Activated CD4-positive, alpha-beta memory T cell treated with anti-CD3 and anti-CD28 coated beads, Interleukin-2, amount 10 ng/mL, durations not matched to agents 7 days and 5 days (primary cell): ENCODE results near the gene MAST3. TPM values are rescaled to one million over a fixed set of nuclear protein-coding genes. Genes with fewer than 3 reads are reported as not detected.

ENCODE experiments used
- CTCF ChIA-PET: fragments of 350-600 bp; sonication (Branson Sonifier 250); formaldehyde crosslinking; loops from one replicate; lab custom pipeline; 2021; ENCODE audit warnings: antibody characterized with exemption, inconsistent platforms; lab: Charles Lee
- POLR2A ChIA-PET: fragments of 350-600 bp; sonication (Branson Sonifier 250); formaldehyde crosslinking; loops from one replicate; lab custom pipeline; 2021; ENCODE audit warnings: antibody characterized with exemption; lab: Charles Lee
- DNase-seq: peaks from one replicate; pipeline ENCODE4 v3.0.0-alpha.2; 2020
- H3K27ac Mint-ChIP-seq: one replicate; pipeline ENCODE4 v1.8.0; 2021; ENCODE audit warnings: mild to moderate bottlenecking, mixed read lengths
- H3K27me3 Mint-ChIP-seq: one replicate; pipeline ENCODE4 v1.8.0; 2021; ENCODE audit warnings: mixed read lengths
- H3K36me3 Mint-ChIP-seq: one replicate; pipeline ENCODE4 v1.8.0; 2021; ENCODE audit warnings: low read depth, mixed read lengths
- H3K4me1 Mint-ChIP-seq: one replicate; pipeline ENCODE4 v1.8.0; 2021; ENCODE audit warnings: mixed read lengths
- H3K4me3 Mint-ChIP-seq: one replicate; pipeline ENCODE4 v1.8.0; 2021; ENCODE audit warnings: mild to moderate bottlenecking, mixed read lengths
- H3K9me3 Mint-ChIP-seq: one replicate; pipeline ENCODE4 v1.8.0; 2021; ENCODE audit warnings: mixed read lengths
- total RNA-seq, 2 experiments: library from RNA; stranded (reverse); gene quantifications; one replicate each; pipeline ENCODE4 v1.2.3, GENCODE V29; 2021

MAST3 gene
- total RNA-seq, 2 experiments from 2014 or later = 29.2 to 29.9 TPM

- Mint-ChIP-seq H3K36me3 (peaks cover 45% of the 10 kb centered on the region), H3K4me1 (peaks cover 11% of the 10 kb centered on the region), H3K4me3 (no peak overlapping the region), H3K27ac (no peak overlapping the region), H3K9me3 (no peaks in the 10 kb centered on the region), H3K27me3 (no peaks in the 10 kb centered on the region)
- ChIA-PET CTCF (interaction anchor here (0.5 to 2.3 kb wide), 3 partner anchors 10 to 198 kb away, joined by 4 to 8 read pairs (median 4); no protein-coding TSS in a partner anchor), POLR2A (interaction anchor here (1.1 to 2.9 kb wide), 5 partner anchors 10 to 23 kb away, joined by 4 to 15 read pairs (median 5); partner anchors contain the start of gene PIK3R2)
- DNase-seq = no peak
Measured at GRCh38 chr19:18128805-18129204, 31.2 kb downstream of the MAST3 start.

DNA sequence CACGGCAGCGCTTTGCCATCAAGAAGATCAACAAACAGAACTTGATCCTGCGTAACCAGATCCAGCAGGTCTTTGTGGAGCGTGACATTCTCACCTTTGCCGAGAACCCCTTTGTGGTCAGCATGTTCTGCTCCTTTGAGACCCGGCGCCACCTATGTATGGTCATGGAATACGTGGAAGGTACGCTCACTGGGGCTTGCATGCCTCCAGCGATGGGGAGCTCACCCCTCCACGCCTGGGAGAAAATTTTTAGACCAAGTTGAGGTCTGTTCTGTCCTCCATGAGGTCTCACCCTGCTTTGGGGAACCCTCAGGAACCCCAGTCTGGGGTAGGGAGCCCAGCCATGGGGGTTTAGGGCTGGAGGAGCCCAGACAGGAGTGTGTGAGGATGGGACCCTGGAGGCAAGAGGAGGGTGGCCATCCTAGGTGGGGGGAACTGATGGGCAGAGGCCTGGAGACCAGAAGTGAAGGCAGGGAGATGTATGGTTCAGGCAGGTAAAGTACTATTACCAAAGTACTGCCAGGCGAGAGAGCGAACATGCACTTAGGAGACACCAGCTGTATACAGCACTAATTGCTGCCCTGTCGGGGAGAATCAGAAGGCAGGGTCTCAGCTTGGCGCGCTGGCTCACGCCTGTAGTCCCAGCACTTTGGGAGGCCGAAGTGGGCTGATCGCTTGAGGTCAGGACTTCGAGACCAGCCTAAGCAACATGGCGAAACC, 33.1 kb downstream of the MAST3 start:
- CTCF ChIA-PET = no interaction called here
- no peak for DNase-seq
- Mint-ChIP-seq H3K36me3 (peaks cover 48% of the 10 kb centered on the region), H3K9me3 (no peaks in the 10 kb centered on the region), H3K27ac (no peak overlapping the region), H3K4me3 (no peak overlapping the region), H3K27me3 (no peaks in the 10 kb centered on the region), H3K4me1 (peaks cover 11% of the 10 kb centered on the region)
- POLR2A ChIA-PET = no interaction called here

DNA sequence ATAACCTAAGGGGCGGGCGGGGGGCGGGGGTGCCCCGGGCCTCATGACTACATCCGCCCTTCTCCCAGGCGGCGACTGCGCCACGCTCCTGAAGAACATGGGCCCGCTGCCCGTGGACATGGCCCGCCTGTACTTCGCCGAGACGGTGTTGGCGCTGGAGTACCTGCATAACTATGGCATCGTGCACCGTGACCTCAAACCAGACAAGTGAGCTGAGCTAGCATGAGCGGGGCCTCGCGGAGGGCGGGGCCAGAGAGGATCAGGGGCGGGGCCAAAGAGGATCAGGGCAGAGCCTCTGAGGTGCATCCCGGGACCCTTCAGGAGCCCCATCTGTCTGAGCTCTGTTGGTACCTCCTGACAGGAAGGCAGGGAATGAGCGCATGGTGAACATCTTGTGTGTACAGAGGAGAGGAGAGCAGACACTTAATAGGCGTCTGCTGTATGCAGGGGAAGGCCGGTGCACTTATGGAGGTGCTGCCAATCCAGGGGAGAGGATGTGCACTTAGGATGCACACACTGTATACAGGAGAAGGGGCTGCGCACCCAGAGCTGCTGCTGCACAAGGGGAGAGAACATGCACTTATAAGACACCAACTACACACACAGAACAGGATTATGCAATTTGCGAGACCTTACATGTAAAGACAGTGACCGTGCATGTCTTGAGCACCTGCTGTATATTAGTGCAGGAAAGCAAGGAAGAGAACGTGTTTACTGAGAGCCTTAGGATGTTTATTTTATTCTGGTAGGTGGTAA, 34.4 kb downstream of the MAST3 start:
- no peak overlapping the region for H3K4me3 Mint-ChIP-seq
- ChIA-PET CTCF (no interaction called here), POLR2A (no interaction called here)
- H3K36me3 Mint-ChIP-seq = peaks cover 50% of the 10 kb centered on the region
- peaks cover 10% of the 10 kb centered on the region for H3K4me1 Mint-ChIP-seq
- H3K27ac Mint-ChIP-seq = no peak overlapping the region
- no peak for DNase-seq
- H3K9me3 Mint-ChIP-seq = no peaks in the 10 kb centered on the region
- no peaks in the 10 kb centered on the region for H3K27me3 Mint-ChIP-seq

GRCh38 chr19:18135712-18136584, 38.4 kb downstream of the MAST3 start:
- DNase-seq = no peak
- Mint-ChIP-seq H3K27me3 (no peaks in the 10 kb centered on the region), H3K9me3 (no peaks in the 10 kb centered on the region), H3K36me3 (peaks cover 49% of the 10 kb centered on the region), H3K4me1 (no peaks in the 10 kb centered on the region), H3K27ac (no peak overlapping the region), H3K4me3 (no peak overlapping the region)
- ChIA-PET POLR2A (interaction anchor here (1.1 kb wide), 1 partner anchor 16 kb away, joined by 3 read pairs; no protein-coding TSS in a partner anchor), CTCF (no interaction called here)

DNA sequence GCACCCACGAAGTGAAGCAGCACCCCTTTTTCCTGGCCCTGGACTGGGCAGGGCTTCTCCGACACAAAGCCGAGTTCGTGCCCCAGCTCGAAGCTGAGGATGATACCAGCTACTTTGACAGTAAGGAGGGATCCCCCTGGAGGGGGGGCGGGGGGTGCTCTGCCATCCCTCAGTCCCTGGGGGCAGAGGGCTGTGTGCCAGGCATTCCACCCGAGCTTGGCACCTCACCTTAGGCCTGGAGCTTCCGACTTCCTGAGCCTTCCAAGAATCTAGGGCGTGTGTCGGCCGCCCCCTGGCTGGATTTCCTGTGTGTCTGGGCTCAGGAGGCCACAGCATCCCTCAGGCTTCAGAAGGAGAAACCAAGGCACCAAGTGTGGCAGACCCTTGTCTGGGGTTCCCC, 39.7 kb downstream of the MAST3 start:
- H3K27ac Mint-ChIP-seq = no peak overlapping the region
- no peaks in the 10 kb centered on the region for H3K27me3 Mint-ChIP-seq
- H3K4me3 Mint-ChIP-seq = no peak overlapping the region
- H3K36me3 Mint-ChIP-seq = peaks cover 47% of the 10 kb centered on the region
- no peak for DNase-seq
- no peaks in the 10 kb centered on the region for H3K9me3 Mint-ChIP-seq
- H3K4me1 Mint-ChIP-seq = no peaks in the 10 kb centered on the region
- ChIA-PET POLR2A (interaction anchor here (1.0 kb wide), 1 partner anchor 39 kb away, joined by 3 read pairs; the partner anchor contains the start of gene MAST3), CTCF (interaction anchor here (1.0 kb wide), 1 partner anchor 27 kb away, joined by 6 read pairs; no protein-coding TSS in a partner anchor)

DNA sequence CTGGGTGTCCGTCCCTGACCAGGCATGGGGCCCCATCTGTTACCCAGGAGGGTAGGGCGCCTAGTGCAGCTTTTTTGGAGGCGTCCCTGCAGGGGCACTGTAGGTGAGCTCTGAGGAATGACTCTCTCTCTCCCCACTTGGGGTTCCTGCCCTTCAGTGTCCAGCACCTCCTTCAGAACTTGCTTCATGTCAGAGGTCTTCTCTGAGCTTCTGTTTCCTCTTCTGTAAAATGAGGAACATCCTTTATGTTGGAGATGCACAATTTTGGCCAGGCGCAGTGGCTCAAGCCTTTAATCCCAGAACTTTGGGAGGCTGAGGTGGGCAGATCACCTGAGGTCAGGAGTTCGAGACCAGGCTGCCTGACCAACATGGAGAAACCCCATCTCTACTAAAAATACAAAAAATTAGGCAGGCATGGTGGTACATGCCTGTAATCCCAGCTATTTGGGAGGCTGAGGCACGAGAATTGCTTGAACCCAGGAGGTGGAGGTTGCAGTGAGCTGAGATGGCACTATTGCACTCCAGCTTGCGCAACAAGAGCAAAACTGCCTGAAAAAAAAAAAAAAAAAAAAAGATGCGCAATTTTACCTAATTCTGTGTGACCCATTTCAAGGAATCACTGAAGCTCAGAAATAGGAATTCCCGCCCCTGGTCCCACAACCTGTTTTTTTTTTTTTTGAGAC, 40.2 kb downstream of the MAST3 start:
- no peaks in the 10 kb centered on the region for H3K4me1 Mint-ChIP-seq
- no peak overlapping the region for H3K27ac Mint-ChIP-seq
- H3K4me3 Mint-ChIP-seq = no peak overlapping the region
- ChIA-PET CTCF (interaction anchor here (1.0 kb wide), 1 partner anchor 27 kb away, joined by 6 read pairs; no protein-coding TSS in a partner anchor), POLR2A (interaction anchor here (1.0 kb wide), 1 partner anchor 40 kb away, joined by 3 read pairs; the partner anchor contains the start of gene MAST3)
- no peaks in the 10 kb centered on the region for H3K27me3 Mint-ChIP-seq
- H3K9me3 Mint-ChIP-seq = no peaks in the 10 kb centered on the region
- peaks cover 42% of the 10 kb centered on the region for H3K36me3 Mint-ChIP-seq
- DNase-seq = no peak

DNA sequence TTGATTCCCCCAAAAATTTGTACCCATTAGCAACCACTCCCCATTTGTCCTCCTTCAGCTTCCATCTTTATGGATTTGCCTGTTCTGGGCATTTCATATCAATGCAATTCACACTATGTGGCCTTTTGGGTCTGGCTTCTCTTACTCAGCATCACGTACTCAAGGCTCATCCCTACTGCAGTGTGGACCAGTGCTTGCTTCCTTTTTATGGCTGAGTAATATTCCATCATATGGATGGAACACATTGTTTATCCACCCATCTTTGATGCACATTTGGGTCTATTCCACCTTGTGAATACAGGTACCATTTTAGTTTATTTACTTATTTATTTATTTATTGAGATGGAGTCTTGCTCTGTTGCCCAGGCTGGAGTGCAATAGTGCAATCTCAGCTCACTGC, 42.9 kb downstream of the MAST3 start:
- Mint-ChIP-seq H3K4me1 (no peaks in the 10 kb centered on the region), H3K27me3 (no peaks in the 10 kb centered on the region), H3K36me3 (peaks cover 50% of the 10 kb centered on the region), H3K27ac (no peak overlapping the region), H3K4me3 (no peak overlapping the region), H3K9me3 (no peaks in the 10 kb centered on the region)
- DNase-seq = no peak
- ChIA-PET CTCF (interaction anchor here (0.8 to 1.7 kb wide), 3 partner anchors 12 to 202 kb away, joined by 3 to 6 read pairs (median 3); partner anchors contain the start of gene PIK3R2), POLR2A (interaction anchor here (1.3 kb wide), 1 partner anchor 11 kb away, joined by 5 read pairs; no protein-coding TSS in a partner anchor)

DNA sequence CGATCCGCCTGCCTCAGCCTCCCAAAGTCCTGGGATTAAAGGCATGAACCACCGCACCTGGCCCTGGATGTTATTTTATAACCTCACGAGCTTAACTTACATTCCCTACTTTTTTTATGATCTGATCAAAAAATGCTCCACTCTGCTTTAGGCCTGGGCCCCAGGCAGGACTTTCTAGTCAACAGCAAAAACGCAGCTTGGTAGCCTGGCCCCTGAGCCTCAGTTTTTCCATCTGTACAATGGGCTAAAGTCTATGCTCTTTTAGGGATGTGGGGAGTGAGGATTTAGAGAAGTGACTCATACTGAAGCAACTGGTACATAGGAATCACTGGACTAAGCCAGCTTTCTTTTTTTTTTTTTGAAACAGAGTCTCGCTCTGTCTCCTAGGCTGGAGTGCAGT, 43.5 kb downstream of the MAST3 start:
- POLR2A ChIA-PET = interaction anchor here (1.3 to 1.8 kb wide), 2 partner anchors 10 to 13 kb away, joined by 5 read pairs; no protein-coding TSS in a partner anchor
- Mint-ChIP-seq H3K27me3 (no peaks in the 10 kb centered on the region), H3K27ac (no peak overlapping the region), H3K36me3 (peaks cover 45% of the 10 kb centered on the region), H3K4me1 (no peaks in the 10 kb centered on the region), H3K4me3 (no peak overlapping the region), H3K9me3 (no peaks in the 10 kb centered on the region)
- DNase-seq = no peak
- CTCF ChIA-PET = interaction anchor here (0.8 to 1.7 kb wide), 3 partner anchors 11 to 203 kb away, joined by 3 to 6 read pairs (median 3); partner anchors contain the start of gene PIK3R2

GRCh38 chr19:18143902-18144301, 46.3 kb downstream of the MAST3 start:
- H3K4me3 Mint-ChIP-seq = no peak overlapping the region
- H3K9me3 Mint-ChIP-seq = no peaks in the 10 kb centered on the region
- POLR2A ChIA-PET = interaction anchor here (1.3 kb wide), 1 partner anchor 15 kb away, joined by 4 read pairs; no protein-coding TSS in a partner anchor
- CTCF ChIA-PET = no interaction called here
- H3K36me3 Mint-ChIP-seq = peaks cover 49% of the 10 kb centered on the region
- no peak for DNase-seq
- no peak overlapping the region for H3K27ac Mint-ChIP-seq
- H3K4me1 Mint-ChIP-seq = peaks cover 8% of the 10 kb centered on the region
- no peaks in the 10 kb centered on the region for H3K27me3 Mint-ChIP-seq

GRCh38 chr19:18144361-18144760, 46.8 kb downstream of the MAST3 start:
- no peak overlapping the region for H3K4me3 Mint-ChIP-seq
- ChIA-PET CTCF (no interaction called here), POLR2A (interaction anchor here (1.3 kb wide), 1 partner anchor 16 kb away, joined by 4 read pairs; no protein-coding TSS in a partner anchor)
- peaks cover 9% of the 10 kb centered on the region for H3K4me1 Mint-ChIP-seq
- no peaks in the 10 kb centered on the region for H3K9me3 Mint-ChIP-seq
- peaks cover 48% of the 10 kb centered on the region for H3K36me3 Mint-ChIP-seq
- DNase-seq = no peak
- no peak overlapping the region for H3K27ac Mint-ChIP-seq
- no peaks in the 10 kb centered on the region for H3K27me3 Mint-ChIP-seq

GRCh38 chr19:18144906-18145305, 47.3 kb downstream of the MAST3 start:
- ChIA-PET POLR2A (interaction anchor here (1.2 kb wide), 1 partner anchor 9 kb away, joined by 3 read pairs; no protein-coding TSS in a partner anchor), CTCF (interaction anchor here (1.1 kb wide), 1 partner anchor 32 kb away, joined by 4 read pairs; no protein-coding TSS in a partner anchor)
- Mint-ChIP-seq H3K4me1 (peaks cover 12% of the 10 kb centered on the region), H3K9me3 (no peaks in the 10 kb centered on the region), H3K27me3 (no peaks in the 10 kb centered on the region), H3K27ac (no peak overlapping the region), H3K36me3 (peaks cover 48% of the 10 kb centered on the region), H3K4me3 (no peak overlapping the region)
- no peak for DNase-seq
